ENCODE measurements around the gene ZFHX2. TPM values are rescaled to one million over a fixed set of nuclear protein-coding genes. Genes with fewer than 3 reads are reported as not detected.
A peak's percentile ranks its signal among the peaks of the same experiment; 100 is the strongest.

The ZFHX2 gene
- total and polyA plus RNA-seq, 2 of the 13 experiments (the other 11 are each of a cell fraction or from before 2014, with no cell fraction given) = 0.17 to 0.44 TPM

DNA sequence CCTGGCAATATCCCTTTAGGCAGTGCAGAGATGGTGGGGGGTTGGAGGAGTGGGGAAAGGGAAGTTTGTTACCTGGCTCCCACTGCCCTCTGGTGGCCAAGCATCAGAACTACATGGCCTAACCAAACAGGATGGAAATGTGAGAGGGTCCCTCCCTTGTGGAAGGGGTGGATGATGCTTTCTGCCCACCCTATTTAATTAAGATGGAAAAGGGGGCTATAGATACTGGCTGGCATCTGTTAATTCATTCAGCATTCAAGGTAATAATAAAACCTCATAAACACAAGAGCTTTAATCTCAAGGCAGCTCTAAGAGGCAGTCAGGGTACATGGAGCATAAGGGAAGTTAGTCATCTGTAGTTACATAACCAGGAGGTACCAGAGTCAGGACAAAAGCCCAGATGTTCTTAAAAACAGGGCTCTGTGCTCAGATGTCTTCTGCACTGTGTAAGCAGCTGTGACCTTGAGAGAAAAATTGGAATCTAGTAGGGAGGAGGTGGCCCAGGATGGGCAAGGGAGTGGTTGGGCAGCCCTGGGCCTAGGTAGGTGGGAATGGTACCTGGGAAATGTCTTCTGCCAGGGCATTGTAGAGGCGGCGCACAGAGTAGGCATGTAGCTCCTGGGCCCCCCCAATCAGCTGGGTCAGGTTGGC lies 11.4 kb upstream of the ZFHX2 start (continued):
- TF ChIP-seq NR1H2 (CRISPR knock-in tag; IDR thresholded peaks at IDR 0.05; ENCODE audit: borderline replicate concordance, low read depth) (no peak), ZBTB40 (IDR thresholded peaks at IDR 0.05) (no peak), ZBTB40 (CRISPR knock-in tag; IDR thresholded peaks at IDR 0.05) (0 out of 2 replicates have a peak, but pooled peaks have one; percentile 13), ZFX (CRISPR knock-in tag; IDR thresholded peaks at IDR 0.05; ENCODE audit: low read depth) (peak; percentile 77; the same call in 1 of the 2 replicates), PCBP2 (optimal IDR thresholded peaks at IDR 0.05; ENCODE audit: low read depth, low read length, poor library complexity, severe bottlenecking) (peak; percentile 61), MIER3 (CRISPR knock-in tag; IDR thresholded peaks at IDR 0.05; ENCODE audit: borderline replicate concordance) (peak; percentile 30; the same call in 1 of the 2 replicates), ZNF343 (CRISPR knock-in tag; IDR thresholded peaks at IDR 0.05) (0 out of 2 replicates have a peak, but pooled peaks have one; percentile 31), SIN3B (IDR thresholded peaks at IDR 0.05; ENCODE audit: low read length) (peak; percentile 40; the same call in 1 of the 2 replicates), ZNF230 (CRISPR knock-in tag; IDR thresholded peaks at IDR 0.05) (peak; percentile 82; the same call in 1 of the 2 replicates), MYC (CRISPR knock-in tag; IDR thresholded peaks at IDR 0.05; ENCODE audit: borderline replicate concordance) (peak; percentile 3; the same call in 1 of the 2 replicates), U2AF1 (optimal IDR thresholded peaks at IDR 0.05; ENCODE audit: low read depth, low read length) (peak; percentile 80)
- TF ChIP-seq, protein P1, sequence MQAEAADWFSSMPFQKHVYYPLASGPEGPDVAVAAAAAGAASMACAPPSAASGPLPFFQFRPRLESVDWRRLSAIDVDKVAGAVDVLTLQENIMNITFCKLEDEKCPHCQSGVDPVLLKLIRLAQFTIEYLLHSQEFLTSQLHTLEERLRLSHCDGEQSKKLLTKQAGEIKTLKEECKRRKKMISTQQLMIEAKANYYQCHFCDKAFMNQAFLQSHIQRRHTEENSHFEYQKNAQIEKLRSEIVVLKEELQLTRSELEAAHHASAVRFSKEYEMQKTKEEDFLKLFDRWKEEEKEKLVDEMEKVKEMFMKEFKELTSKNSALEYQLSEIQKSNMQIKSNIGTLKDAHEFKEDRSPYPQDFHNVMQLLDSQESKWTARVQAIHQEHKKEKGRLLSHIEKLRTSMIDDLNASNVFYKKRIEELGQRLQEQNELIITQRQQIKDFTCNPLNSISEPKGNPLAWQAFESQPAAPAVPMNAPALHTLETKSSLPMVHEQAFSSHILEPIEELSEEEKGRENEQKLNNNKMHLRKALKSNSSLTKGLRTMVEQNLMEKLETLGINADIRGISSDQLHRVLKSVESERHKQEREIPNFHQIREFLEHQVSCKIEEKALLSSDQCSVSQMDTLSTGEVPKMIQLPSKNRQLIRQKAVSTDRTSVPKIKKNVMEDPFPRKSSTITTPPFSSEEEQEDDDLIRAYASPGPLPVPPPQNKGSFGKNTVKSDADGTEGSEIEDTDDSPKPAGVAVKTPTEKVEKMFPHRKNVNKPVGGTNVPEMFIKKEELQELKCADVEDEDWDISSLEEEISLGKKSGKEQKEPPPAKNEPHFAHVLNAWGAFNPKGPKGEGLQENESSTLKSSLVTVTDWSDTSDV (CRISPR knock-in tag; IDR thresholded peaks at IDR 0.05) = 0 out of 2 replicates have a peak, but pooled peaks have one; percentile 14
- TF ChIP-seq, protein P2, sequence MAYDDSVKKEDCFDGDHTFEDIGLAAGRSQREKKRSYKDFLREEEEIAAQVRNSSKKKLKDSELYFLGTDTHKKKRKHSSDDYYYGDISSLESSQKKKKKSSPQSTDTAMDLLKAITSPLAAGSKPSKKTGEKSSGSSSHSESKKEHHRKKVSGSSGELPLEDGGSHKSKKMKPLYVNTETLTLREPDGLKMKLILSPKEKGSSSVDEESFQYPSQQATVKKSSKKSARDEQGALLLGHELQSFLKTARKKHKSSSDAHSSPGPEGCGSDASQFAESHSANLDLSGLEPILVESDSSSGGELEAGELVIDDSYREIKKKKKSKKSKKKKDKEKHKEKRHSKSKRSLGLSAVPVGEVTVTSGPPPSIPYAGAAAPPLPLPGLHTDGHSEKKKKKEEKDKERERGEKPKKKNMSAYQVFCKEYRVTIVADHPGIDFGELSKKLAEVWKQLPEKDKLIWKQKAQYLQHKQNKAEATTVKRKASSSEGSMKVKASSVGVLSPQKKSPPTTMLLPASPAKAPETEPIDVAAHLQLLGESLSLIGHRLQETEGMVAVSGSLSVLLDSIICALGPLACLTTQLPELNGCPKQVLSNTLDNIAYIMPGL (CRISPR knock-in tag; IDR thresholded peaks at IDR 0.05; ENCODE audit: borderline replicate concordance in 1 of 2, low read depth in 1 of 2) = peak; percentile 78 to 85

Data from HepG2 (cell line).